ENCODE data around the gene ZNF664.
A peak's percentile ranks its signal among the peaks of the same experiment; 100 is the strongest.

The ZNF664 gene

GRCh38 chr12:123991372-123991951 is 18.4 kb downstream of the ZNF664 start:
- DNase-seq, result no peak

DNA sequence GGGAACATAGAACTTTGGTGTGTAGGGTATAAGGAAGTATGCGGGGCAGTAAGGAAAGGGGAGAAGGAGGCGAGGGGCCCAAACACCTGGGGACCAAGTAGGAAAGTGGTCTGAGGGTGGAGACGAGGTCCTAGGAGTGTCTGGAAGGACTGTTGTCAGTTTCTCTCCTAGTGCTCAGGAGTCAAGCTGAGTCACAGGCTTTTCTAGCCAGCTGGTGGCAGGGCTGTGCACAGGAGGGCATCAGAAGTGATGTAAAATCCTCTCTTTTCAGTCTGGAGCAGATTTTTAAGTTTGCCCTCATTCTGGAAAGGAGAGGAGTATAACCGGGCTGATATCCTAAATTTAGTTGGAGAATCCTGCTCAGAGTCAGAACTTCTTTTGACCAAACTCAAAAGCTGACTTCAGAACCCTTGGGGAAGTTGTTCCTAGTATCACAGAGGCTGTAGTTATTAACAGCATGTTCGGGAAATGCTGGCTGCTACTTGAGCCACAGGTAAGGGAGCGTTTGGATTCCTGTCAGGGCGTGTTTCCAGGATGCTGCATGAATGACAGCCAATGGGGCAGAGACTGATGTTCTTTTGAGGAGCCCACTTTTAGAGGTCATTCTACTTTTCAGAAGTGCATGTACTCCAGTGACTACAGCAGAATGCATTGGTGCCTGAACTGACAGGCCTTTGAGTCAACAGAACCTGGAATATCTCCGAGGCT is 19.3 kb downstream of the ZNF664 start:
- no peak for DNase-seq

GRCh38 chr12:123995023-123995748 is 22.2 kb downstream of the ZNF664 start:
- no peak for DNase-seq

DNA sequence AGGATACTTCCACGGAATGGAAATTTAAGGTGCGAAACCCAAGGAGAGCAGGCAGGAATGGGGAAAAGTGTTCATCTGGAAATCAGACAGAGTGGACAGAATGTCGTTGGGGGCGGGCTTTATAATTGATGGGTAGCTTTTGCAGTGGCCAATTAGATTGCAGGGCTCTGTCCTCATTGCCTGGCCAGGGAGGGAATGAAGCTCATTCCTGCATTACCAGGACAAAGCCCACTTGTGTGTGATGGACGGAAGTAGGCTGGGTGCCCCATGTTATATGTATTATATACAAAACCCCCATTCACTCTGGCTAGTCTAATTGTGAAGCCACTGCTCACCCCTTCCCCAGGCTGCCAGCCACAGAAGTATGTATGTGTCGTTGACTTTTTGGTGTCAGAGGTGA is 23.6 kb downstream of the ZNF664 start:
- no peak for DNase-seq

- no peak for DNase-seq
Measured at GRCh38 chr12:123997033-123997822, 24.2 kb downstream of the ZNF664 start.

DNA sequence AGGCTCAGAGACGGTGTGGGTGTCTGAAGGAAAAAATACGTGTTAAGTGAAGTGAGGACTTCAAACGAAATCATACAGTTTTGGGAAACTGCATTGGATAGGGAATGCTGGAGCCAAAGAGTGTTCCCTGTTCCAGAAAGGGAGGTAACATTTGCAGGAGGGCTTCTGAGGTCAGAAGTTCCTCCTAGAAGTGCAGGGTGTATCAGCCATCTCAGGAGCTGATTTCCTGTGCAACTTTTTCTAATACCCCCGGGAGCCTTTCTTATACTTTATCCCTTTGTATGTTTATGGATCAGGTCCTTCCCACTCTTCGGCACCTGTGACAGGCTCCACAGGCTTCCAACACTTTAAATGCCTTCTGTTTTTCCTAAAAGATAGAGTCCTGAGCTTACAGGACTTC is 24.9 kb downstream of the ZNF664 start:
- no peak for DNase-seq

DNA sequence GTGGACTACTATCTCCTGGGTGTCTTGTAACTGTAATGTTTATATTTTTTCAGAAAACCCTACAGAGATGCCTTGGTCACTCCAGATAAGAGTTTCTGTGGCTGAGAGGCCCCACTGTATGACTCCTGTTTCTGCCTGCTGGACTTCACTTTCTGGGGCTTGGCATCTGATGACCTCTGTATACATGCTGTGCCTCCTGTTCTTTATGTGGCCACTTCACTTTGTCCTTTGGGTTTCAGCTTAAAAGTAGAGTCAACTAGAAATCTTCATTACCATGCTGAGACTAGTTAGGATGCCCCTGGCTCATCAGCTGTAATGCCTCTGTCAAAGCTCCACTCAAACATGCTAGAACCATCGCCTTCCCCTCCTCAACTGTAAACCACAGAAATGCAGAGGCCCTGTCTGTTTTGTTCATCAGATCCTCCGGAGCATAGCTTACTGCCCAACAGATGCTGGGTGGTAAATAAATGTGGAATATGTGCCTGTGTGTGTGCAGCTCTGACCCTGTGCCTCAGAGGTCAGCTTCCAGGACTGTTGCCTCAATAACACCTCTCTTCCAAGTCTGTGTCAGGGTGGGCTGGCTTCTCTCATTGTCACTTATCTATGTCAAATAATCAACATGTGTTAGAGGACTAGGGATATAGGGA is 25.5 kb downstream of the ZNF664 start:
- no peak for DNase-seq

- no peak for DNase-seq
Measured at GRCh38 chr12:123998991-123999359, 26.0 kb downstream of the ZNF664 start.

DNA sequence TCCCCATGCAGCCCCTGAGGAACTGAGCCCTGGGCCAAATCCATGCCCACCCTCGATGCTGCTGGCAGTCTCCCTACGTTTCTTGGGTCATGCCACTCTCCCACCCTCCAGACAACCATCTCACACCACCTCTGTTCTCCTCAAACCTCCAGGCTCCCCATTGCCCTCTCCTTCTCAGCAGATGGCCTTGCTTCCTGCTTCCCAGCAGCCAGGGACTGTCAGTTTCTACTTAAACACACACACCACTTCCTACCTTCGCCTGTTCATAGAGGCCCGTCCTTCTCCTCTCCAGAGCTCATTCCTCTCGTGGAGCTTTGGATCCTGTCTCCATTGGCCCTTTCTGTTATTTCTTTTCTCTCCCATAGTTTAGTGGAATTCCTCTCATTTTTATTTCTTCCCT is 27.1 kb downstream of the ZNF664 start:
- DNase-seq, result no peak

DNA sequence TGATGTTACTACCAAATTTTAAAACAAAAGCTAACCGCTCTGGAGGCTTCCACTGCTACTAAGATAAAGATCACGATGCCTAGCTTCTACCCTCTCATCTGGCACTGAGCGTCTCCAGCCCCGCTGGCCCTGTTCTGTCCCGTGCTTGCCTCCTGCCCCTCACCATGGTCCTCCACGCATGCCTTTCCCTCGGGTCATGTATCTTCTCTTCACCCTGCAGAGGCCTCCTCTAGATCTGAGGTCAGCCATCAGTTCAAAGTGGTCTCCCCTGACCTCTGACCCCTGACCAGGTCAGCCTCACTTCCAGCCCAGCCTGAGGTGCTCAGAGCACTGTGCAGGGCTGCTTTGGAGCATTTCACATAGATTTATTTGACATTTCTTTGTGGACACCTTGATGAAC is 28.3 kb downstream of the ZNF664 start:
- DNase-seq, result no peak

DNA sequence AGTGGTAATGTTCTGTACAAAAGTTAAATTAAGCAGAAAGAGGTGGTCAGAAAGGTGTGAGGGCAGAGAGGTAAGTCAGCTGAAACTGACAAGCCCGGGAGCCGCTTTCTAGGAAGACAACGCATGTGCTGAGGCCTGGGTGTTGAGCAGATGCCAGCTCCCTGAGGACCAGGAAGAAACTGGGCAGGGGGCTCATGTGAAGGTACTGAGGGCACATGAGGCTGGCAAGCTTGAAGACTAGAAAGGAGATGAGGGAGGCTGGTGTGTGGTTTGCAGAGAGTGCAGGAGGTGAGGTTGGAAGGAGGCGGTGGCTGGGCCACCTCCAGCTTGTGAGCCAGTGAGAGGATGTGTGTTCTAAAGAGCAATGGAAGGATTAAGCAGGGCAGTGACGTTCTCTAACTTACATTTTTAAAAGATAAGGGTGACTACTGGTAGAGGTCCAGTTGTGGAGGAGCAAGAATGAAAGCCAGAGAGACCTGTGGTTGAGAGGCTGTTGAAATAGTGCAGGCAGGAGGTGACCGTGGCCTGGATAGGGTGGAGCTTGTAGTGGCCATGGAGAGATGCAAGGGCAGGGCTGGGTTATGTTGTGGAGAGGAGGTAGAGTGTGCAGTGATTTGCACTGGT is 29.1 kb downstream of the ZNF664 start:
- no peak for DNase-seq

DNA sequence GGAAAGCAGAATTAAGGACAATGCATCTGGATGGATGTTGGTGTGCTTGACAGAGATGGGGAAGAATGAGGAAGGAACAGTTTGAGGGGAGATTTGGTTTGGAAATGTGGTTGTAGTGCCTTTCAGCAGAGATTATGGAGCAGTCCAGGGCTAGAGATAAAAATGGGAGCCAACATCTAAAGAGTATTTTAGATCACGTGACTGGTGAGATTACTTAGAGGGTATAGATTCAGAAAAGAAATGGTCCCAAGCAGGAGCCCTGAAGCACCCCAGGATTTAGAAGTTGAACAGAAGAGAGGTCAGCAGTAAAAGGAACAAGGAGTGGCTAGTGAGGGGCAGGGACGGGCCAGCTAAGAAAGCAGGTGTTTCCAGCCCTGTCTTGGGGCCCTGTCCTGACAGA is 29.6 kb downstream of the ZNF664 start:
- DNase-seq, result no peak

DNA sequence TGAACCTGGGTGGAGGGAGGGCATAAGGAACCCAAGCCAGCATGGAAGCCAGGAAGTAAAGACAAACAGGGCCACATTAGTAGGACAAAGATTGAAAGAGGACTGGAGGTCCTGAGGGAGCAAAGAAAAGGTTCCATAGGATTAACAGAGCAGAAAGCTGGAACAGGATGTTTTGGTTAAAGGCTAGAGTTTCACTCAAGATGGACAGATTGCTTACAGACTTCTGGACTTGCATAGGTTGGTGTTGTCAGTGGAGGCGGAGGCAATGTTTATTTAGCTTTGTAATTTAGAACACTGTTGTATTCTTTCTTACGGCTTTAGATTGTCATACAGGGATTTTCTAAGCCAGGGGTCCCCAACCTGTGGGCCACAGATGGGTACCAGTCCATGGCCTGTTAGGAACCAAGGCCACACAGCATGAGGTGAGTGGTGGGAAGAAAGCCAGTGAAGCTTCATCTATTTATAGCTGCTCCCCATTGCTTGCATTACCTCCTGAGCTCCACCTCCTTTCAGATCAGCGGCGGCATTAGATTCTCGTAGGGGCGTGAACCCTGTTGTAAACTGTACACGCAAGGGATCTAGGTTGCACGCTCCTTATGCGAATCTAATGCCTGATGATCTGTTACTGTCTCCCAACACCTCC is 31.3 kb downstream of the ZNF664 start:
- no peak for DNase-seq

- DNase-seq, result no peak
Measured at GRCh38 chr12:124006085-124006845, 33.2 kb downstream of the ZNF664 start.

DNA sequence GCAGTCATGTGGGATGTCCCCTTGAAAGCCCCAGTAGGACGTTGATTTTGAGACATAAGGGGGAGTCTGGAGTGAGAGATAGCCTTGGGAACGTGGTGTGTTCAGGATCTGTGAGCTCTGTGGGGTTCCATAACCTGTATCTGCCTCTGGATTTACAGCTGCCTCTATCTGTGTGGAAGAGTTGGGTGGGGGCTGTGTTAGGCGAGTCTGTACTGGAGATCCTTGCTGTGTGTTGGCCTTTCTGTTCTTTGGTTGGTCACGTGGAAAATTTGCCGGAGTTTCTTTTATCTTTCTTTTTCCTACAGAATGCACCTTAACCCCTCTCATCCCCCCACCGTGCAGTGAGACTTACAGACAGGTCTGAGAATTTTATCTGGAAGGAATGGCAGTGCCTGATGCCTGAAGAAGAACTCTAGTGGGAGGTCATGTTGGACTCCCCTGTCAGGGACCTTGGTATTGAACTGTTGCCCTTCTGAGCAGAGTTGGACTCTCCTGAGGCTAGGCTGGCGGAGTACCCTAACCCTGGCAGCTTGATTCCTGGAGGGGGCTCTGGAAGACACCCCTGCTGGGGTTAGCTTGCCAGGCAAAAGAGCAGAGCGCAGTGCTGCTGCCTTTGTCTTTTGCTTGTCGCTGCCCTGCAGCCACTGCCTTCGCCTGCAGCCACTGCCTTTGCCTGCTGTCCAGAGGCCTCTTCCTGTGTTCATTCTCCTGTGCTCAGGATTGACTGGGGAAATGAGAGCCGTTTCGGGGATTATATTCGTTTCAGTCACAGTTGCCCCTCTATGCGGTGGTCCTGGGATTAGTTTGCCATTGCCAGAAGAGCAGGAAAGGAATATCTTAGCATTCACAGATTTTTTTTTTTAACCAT is 34.1 kb downstream of the ZNF664 start:
- no peak for DNase-seq

DNA sequence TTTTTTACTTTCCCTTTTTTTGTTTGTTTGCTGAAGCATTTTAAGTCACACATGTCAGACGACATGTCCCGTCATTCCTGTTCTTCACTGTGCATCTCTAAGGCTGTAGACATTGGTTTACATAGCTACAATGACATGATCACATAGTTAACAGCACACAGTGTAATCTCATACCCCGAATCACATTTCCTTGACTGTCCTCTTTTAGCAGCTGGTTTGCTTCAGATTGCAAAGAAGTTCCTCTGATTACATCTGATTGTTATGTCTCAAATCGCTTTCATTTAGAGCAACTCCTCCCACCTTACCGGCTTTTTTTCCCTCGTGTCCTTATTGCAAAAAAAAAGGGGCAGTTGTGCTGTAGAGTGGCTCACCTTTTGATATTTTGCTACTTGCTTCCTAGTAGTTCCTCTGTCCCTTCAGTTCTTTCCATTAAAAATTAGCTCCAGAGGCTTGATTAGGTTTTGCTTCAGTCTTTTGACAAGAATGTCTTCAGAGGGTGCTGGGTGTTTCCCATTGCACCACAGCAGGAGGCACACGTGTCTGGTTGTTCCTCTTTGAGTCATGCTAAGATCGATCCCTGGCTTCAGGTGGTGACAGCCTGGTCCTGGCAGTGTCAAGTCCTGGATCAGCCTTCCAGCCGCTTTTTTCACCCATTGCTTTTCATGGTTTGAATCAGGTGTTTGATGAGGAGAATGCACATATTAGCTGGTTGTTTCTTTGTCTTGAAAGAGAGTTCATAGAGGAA is 35.0 kb downstream of the ZNF664 start:
- DNase-seq, result peak; percentile 54

DNA sequence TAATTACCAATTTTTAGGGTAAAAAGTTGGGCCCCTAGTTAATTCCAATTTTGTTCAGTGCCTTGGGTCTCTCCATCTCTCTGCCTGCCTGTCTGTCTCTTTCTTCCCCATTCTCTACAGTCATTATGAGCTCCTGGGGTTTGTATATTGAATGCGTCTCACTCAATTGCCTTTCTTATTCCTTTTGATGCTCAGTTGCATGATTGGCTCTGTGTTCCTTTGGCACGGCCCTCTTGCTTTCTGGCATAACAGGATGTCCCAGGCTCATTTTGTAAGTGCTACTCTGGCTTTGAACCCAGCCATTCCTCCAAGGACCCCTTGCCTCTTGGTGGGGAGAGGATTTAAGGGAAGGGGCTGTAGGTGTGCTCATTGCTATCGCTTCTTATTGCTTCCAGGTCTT is 35.6 kb downstream of the ZNF664 start:
- no peak for DNase-seq

- no peak for DNase-seq
Measured at GRCh38 chr12:124009781-124010180, 36.8 kb downstream of the ZNF664 start.

DNA sequence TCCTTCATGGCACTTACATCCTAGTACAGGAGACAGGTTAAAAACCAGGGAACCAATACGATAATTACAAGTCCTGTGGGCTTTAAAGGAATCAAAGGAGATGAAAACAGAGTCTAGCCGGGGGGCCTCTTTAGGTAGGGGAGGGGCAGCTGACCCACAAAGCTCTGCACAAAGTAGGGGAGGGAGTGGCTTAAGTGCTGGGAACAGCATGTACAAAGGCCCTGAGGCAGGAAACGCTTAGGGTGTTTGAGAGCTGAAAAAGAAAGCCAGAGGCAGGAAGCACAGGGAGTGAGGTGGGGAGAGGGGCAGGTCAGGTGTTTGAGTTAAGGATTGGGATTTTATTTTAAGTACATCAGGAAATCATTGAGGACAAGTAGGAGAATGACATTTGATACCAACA is 37.7 kb downstream of the ZNF664 start:
- DNase-seq, result no peak

All from GF-D8 (cell line).